GM18873 (cell line): ENCODE measurements around the gene ABCD3.
"Not testable (repeated sequence)": the region's sequence is repeated elsewhere in the genome, so short reads cannot be mapped to it uniquely, and the experiment has no call there.

Experiments
- ATAC-seq: cut with Tn5 transposase; IDR thresholded peaks from one replicate; pipeline ENCODE4 v1.9.1; 2021; ENCODE audit warnings: mild to moderate bottlenecking, moderate library complexity, moderate number of reproducible peaks; ENCODE audit not compliant: unreplicated experiment, low FRiP score

Gene ABCD3

GRCh38 chr1:94411237-94411636 lies 7.0 kb upstream of the ABCD3 start:
- ATAC-seq, result no peak

- ATAC-seq, result no peak
These were observed 4.9 kb upstream of the ABCD3 start for GRCh38 chr1:94413311-94413710.

GRCh38 chr1:94416901-94417727 lies 1.1 kb upstream of the ABCD3 start:
- ATAC-seq, result no peak

GRCh38 chr1:94417728-94417977 lies 536 bp upstream of the ABCD3 start:
- no peak for ATAC-seq

- ATAC-seq, result peak; percentile 24
These were observed 771 bp downstream of the ABCD3 start for GRCh38 chr1:94418664-94419655.

GRCh38 chr1:94422115-94422820 lies 4.1 kb downstream of the ABCD3 start:
- ATAC-seq, result no peak

GRCh38 chr1:94425821-94426484 lies 7.8 kb downstream of the ABCD3 start:
- no peak for ATAC-seq

GRCh38 chr1:94426485-94426870 lies 8.3 kb downstream of the ABCD3 start:
- ATAC-seq, result not testable (repeated sequence)

- no peak for ATAC-seq
These were observed 10.3 kb downstream of the ABCD3 start for GRCh38 chr1:94428441-94428840.

- not testable (repeated sequence) for ATAC-seq
These were observed 10.8 kb downstream of the ABCD3 start for GRCh38 chr1:94428927-94429528.

- ATAC-seq, result not testable (repeated sequence)
These were observed 11.9 kb downstream of the ABCD3 start for GRCh38 chr1:94430066-94430465.

- ATAC-seq, result no peak
These were observed 15.7 kb downstream of the ABCD3 start for GRCh38 chr1:94433866-94434265.

GRCh38 chr1:94434365-94435045 lies 16.3 kb downstream of the ABCD3 start:
- ATAC-seq, result no peak

- no peak for ATAC-seq
These were observed 20.6 kb downstream of the ABCD3 start for GRCh38 chr1:94438692-94439276.

GRCh38 chr1:94440088-94440487 lies 21.9 kb downstream of the ABCD3 start:
- no peak for ATAC-seq

GRCh38 chr1:94443067-94443466 lies 24.9 kb downstream of the ABCD3 start:
- ATAC-seq, result not testable (repeated sequence)

GRCh38 chr1:94444819-94445218 lies 26.6 kb downstream of the ABCD3 start:
- not testable (repeated sequence) for ATAC-seq

GRCh38 chr1:94445733-94446132 lies 27.5 kb downstream of the ABCD3 start:
- not testable (repeated sequence) for ATAC-seq

GRCh38 chr1:94446177-94446576 lies 28.0 kb downstream of the ABCD3 start:
- ATAC-seq, result not testable (repeated sequence)
